T-helper 1 cell treated with Interleukin-12 subunit alpha and Interleukin-12 subunit beta and Interleukin-4 antibody, amounts not matched to agents 30 ng/mL and 1 ng/mL, for 36 hours (primary cell): ENCODE measurements around the gene SPINT2. TPM values are rescaled to one million over a fixed set of nuclear protein-coding genes. Genes with fewer than 3 reads are reported as not detected.

Source experiments
- intact Hi-C: fragments of 100-400 bp; cut with micrococcal nuclease; formaldehyde crosslinking; loops from one replicate; pipeline ENCODE4 v1.15.1; 2024
- total RNA-seq: library from RNA; stranded (reverse); gene quantifications from 2 replicates; pipeline ENCODE4 v1.2.3, GENCODE V29; 2022

The SPINT2 gene
- total RNA-seq, 1 donor from 2014 or later: 75.5 TPM

- intact Hi-C loops: loop anchor here (2.0 to 5.0 kb wide), 2 partner anchors 60 to 850 kb away; partner anchors contain the start of genes PPP1R14A, ZNF569 and ZNF570
Measured at GRCh38 chr19:38317104-38317612, 52.8 kb downstream of the SPINT2 start.

DNA sequence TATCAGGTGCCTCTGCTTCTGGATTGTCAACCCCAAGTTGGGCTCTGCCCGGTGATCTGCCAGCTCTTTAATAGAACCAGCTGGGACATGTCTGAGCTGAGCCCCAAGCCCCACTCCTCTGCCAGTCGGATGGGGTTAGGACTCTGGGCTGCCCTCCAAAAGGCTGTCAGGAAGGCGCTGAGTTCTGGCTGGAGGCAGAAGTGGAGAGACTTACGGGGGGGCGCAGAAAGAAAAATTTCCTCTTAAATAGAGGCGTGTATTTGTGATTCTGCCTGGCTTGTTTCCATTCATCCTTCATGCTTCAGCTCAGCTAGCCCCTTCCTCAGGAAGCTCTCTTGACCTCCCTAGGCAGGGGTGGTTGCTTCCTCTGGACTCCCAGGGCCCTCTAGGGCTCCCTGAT lies 54.3 kb downstream of the SPINT2 start:
- intact Hi-C loops: loop anchor here (5.0 kb wide), 1 partner anchor 851 kb away; the partner anchor contains the start of genes ZNF569 and ZNF570

DNA sequence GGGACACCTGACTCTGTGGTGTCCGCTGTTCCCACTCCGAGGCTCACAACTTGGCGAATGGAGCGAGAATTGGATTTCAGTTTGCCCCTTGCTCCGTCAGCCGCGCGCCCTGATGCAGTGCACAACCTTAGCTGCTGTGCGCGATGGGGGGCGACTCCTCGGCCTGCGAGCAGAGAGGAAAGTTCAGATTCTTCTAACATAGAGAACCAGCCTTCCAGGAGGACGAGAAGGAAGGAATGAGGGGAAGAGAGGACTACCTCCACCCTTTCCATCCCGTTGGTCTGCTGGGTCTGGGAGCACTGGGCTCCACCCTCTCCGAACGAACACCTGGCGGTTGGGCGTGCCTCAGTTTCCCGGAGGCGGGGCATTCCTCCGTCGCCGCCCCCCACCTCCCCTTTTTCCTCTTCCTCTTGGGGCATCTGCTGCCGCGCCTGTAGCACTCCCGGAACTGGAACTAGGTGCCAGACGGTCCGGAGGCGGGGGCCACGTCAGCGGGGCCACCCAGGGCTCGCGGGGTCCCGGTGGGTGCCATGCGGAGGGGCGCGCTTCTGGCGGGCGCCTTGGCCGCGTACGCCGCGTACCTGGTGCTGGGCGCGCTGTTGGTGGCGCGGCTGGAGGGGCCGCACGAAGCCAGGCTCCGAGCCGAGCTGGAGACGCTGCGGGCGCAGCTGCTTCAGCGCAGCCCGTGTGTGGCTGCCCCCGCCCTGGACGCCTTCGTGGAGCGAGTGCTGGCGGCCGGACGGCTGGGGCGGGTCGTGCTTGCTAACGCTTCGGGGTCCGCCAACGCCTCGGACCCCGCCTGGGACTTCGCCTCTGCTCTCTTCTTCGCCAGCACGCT lies 55.3 kb downstream of the SPINT2 start, which contains the start of gene KCNK6:
Gene KCNK6 (plus strand): TSS at position 425 of the 838 bp plus-strand sequence. CDS start 106 bp downstream, at position 531.
- intact Hi-C loops: loop anchor here (1.0 to 5.0 kb wide), 2 partner anchors 55 to 852 kb away; partner anchors contain the start of genes SPINT2, ZNF569 and ZNF570

GRCh38 chr19:38320969-38321339 lies 56.6 kb downstream of the SPINT2 start:
- intact Hi-C loops: loop anchor here (1.0 kb wide), 1 partner anchor 57 kb away; the partner anchor contains the start of gene SPINT2

GRCh38 chr19:38321646-38322196 lies 57.3 kb downstream of the SPINT2 start:
- intact Hi-C loops: no loop called here

GRCh38 chr19:38323291-38323690 lies 58.9 kb downstream of the SPINT2 start:
- intact Hi-C loops: no loop called here

- intact Hi-C loops: no loop called here
Measured at GRCh38 chr19:38324431-38324830, 60.1 kb downstream of the SPINT2 start.

- intact Hi-C loops: no loop called here
Measured at GRCh38 chr19:38326591-38326990, 62.2 kb downstream of the SPINT2 start.

GRCh38 chr19:38329651-38330050 lies 65.3 kb downstream of the SPINT2 start:
- intact Hi-C loops: loop anchor here (10.0 kb wide), 1 partner anchor 1015 kb away; no protein-coding TSS in a partner anchor

- intact Hi-C loops: loop anchor here (10.0 kb wide), 1 partner anchor 1017 kb away; no protein-coding TSS in a partner anchor
Measured at GRCh38 chr19:38331728-38332127, 67.4 kb downstream of the SPINT2 start.

GRCh38 chr19:38333245-38333644 lies 68.9 kb downstream of the SPINT2 start:
- intact Hi-C loops: loop anchor here (10.0 kb wide), 1 partner anchor 1018 kb away; no protein-coding TSS in a partner anchor

- intact Hi-C loops: loop anchor here (1.0 to 10.0 kb wide), 19 partner anchors 20 to 1021 kb away; partner anchors contain the start of genes ACTN4, EIF3K, MRPS12 and NFKBIB
Measured at GRCh38 chr19:38335949-38336637, 71.7 kb downstream of the SPINT2 start.

- intact Hi-C loops: loop anchor here (1.0 to 10.0 kb wide), 11 partner anchors 26 to 1022 kb away; partner anchors contain the start of genes ACTN4, MRPS12, PSMD8 and SARS2
Measured at GRCh38 chr19:38336638-38337359, 72.4 kb downstream of the SPINT2 start.

DNA sequence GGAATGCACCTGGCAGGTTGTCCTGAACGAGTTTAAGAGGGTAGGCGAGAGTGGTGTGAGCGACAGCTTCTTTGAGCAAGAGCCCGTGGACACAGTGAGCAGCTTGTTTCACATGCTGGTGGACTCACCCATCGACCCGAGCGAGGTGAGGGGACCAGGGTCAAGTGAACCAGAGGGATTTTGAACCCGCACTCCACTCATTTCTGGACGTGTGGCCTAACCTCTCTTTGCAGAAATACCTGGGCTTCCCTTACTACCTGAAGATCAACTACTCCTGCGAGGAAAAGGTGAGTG lies 72.9 kb downstream of the SPINT2 start:
- intact Hi-C loops: loop anchor here (1.0 to 10.0 kb wide), 3 partner anchors 50 to 1023 kb away; partner anchors contain the start of gene ACTN4

DNA sequence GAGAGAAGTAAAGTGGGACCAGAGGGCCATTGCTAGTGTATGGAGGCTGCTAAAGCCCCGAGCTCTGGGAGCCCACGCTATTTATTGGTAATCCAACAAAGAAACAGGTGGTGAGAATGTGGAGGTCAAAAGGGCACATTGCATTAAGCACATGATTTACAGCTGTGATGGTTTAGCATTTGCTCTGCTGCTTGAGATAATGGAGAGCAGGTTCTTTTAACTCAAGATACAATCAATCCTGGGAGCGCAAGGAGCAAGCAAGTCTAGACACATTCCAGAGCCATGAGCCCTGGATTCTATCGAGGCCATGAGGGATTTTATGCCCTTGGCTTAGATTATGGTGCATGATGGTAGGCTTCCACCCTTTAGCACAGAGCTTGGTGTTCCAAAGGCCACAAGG lies 74.6 kb downstream of the SPINT2 start:
- intact Hi-C loops: loop anchor here (10.0 kb wide), 1 partner anchor 1024 kb away; no protein-coding TSS in a partner anchor

DNA sequence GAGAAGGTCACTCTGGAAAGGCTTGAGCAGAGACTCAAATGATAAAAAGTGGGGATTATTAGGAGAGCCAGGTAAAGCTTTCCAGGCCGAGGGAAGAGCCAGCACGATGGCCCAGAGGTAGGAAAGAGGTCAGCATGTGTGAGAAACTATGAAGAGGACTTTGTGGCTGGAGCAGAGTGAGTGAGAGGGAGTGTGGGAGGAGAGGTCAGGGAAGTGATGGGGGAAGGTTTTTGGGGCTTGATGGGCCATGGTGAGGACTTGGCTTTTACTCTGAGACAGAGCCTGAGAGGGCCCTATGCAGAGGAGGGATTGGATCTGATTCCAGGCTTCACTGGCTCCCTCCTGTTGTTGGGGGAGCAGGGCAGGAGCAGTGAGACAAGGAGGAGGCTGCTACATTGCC lies 76.6 kb downstream of the SPINT2 start:
- intact Hi-C loops: no loop called here
